GM10266 (cell line): ENCODE data around the gene AGBL1.

Experiments
- DNase-seq: peaks from one replicate; pipeline ENCODE4 v3.0.0; 2012; ENCODE audit errors: extremely low spot score
- TF ChIP-seq, protein P1 (sequence below): IDR thresholded peaks from 2 replicates; pipeline ENCODE4 v1.5.1; 2012; ENCODE audit warnings: mild to moderate bottlenecking, low read depth; ENCODE audit not compliant: control insufficient read depth, insufficient read depth; ENCODE audit errors: missing control alignments

The AGBL1 gene

GRCh38 chr15:86796521-86796920 is 716.9 kb downstream of the AGBL1 start:
- TF ChIP-seq, protein P1, sequence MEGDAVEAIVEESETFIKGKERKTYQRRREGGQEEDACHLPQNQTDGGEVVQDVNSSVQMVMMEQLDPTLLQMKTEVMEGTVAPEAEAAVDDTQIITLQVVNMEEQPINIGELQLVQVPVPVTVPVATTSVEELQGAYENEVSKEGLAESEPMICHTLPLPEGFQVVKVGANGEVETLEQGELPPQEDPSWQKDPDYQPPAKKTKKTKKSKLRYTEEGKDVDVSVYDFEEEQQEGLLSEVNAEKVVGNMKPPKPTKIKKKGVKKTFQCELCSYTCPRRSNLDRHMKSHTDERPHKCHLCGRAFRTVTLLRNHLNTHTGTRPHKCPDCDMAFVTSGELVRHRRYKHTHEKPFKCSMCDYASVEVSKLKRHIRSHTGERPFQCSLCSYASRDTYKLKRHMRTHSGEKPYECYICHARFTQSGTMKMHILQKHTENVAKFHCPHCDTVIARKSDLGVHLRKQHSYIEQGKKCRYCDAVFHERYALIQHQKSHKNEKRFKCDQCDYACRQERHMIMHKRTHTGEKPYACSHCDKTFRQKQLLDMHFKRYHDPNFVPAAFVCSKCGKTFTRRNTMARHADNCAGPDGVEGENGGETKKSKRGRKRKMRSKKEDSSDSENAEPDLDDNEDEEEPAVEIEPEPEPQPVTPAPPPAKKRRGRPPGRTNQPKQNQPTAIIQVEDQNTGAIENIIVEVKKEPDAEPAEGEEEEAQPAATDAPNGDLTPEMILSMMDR = no peak

DNA sequence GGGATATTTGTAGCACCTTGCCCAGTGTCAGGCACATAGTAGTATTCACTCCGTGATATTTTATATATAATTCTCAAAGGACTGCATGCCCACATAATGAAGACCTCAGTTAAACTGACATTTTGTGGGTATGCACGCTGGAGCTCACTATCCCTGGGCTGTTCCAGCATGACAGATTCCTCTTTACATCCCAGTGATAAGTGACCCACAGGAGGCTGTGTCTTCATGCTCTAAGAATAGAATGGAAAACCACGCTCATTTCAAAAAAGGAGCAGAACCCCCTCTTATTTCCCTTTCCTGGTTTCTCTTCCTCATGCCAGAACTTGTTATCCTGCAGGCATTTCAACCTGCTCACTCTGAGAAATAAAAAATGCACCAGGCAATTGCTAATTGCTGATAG is 717.5 kb downstream of the AGBL1 start:
- DNase-seq = no peak
- TF ChIP-seq, protein P1 = no peak

More at GRCh38 chr15:86796521-86796920, 716.9 kb downstream of the AGBL1 start:
- DNase-seq = no peak

GRCh38 chr15:86799226-86799625 is 719.6 kb downstream of the AGBL1 start:
- TF ChIP-seq, protein P1 = no peak
- no peak for DNase-seq

- TF ChIP-seq, protein P1 = no peak
Measured at GRCh38 chr15:86802244-86802643, 722.6 kb downstream of the AGBL1 start.

GRCh38 chr15:86804406-86804805 is 724.7 kb downstream of the AGBL1 start:
- TF ChIP-seq, protein P1 = no peak
- no peak for DNase-seq

More at GRCh38 chr15:86802244-86802643, 722.6 kb downstream of the AGBL1 start:
- DNase-seq = no peak

DNA sequence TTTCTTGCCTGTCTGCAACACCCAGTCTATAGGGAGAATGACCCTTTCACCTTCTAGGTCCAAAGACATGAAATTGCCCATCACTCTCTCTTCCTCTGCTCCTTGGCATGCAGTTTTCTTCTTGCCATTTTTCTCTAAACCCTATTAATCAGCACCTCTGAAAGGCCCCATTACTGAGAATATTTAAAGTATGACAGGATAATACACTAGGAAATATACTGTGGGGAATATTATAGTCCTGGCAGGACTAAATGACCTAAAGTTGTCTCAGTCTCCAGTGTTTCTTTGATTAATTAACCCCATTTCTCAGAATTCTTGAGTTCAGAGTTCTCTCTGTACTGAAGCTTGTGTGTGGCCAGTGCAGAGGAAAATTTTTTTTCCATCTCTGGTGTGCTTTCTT is 730.7 kb downstream of the AGBL1 start:
- TF ChIP-seq, protein P1 = no peak
- DNase-seq = no peak

DNA sequence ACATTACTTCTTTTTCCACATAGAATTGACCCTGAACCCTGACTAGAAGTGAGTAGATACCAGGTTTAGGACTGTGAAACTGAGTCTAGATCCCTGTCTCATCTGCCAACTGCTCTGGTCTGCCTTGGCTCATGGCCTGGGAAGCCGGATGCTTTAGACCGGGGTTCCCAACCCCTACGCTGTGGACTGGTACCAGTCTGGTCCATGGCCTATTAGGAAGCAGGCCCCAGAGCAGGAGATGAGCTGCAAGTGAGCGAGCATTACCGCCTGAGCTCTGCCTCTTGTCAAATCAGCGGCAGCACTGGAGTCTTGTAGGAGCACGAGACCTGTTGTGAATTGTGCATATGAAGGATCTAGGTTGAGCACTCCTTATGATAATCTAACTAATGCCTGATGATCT is 734.2 kb downstream of the AGBL1 start:
- no peak for DNase-seq
- TF ChIP-seq, protein P1 = no peak
